HuH-7 (cell line): ENCODE results near the gene LMF1.

Experiments used
- DNase-seq: peaks from one replicate; pipeline ENCODE4 v3.0.0; 2011; ENCODE audit warnings: low spot score

LMF1 gene

DNA sequence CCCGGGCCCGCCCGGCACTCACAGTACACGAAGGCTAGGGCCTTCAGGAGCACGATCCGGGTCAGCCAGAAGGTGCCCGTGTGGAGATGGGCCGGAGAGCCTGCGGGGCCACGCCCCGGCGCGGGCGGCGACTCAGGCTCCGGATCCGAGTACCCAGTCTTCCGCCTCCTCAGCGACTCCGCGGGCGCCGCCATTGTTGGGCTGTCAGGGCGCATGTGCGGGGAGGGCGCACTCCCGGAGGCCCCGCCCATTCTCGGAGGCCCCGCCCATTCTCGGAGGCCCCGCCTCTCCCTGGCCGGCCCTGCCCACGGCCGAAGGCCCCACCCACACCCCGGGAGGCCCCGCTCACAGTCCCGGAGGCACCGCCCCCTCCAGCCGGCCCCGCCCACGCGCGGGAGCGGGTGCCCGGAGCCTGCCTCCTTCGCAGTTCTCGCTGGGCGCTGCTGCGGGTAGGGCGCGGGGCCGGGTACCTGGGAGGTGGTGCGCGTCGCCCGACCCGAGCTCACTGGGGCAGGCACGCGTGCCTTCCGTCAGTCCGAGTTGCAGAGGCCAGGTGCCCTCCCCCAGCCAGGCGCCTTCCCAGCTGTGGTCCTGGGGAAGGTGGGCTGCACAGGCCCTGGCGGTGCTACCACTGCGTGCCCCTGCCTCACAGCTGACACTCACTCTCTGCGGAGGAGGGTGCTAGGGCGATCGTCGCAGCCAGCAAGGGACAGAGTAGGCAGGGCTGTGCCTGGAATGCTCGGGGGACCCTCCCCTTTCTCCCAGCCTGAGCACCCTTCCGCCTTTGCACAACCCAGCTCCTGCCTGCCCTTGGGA, at the start of gene LMF1:
TSS of gene LMF1 (minus strand) at position 219 of the 816 bp plus-strand sequence. CDS start at position 215, 4 bp downstream.
- DNase-seq: peak; percentile 86

DNA sequence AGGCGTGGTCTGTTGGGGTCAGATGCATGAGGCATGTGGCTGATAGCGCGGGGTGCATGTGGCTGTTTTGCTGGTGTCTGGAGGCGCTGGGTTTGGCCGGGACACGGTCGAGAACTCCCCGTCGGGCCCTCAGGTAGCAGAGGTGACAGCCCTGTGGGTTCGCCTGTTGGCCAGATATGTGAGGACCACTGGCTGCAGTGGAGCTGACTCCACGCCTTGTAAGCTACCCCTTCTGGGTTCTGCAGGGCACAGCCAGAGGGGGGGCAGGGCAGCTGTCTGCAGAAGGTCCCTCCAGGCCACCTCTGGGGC, 49.3 kb upstream of the LMF1 start:
- DNase-seq: no peak

DNA sequence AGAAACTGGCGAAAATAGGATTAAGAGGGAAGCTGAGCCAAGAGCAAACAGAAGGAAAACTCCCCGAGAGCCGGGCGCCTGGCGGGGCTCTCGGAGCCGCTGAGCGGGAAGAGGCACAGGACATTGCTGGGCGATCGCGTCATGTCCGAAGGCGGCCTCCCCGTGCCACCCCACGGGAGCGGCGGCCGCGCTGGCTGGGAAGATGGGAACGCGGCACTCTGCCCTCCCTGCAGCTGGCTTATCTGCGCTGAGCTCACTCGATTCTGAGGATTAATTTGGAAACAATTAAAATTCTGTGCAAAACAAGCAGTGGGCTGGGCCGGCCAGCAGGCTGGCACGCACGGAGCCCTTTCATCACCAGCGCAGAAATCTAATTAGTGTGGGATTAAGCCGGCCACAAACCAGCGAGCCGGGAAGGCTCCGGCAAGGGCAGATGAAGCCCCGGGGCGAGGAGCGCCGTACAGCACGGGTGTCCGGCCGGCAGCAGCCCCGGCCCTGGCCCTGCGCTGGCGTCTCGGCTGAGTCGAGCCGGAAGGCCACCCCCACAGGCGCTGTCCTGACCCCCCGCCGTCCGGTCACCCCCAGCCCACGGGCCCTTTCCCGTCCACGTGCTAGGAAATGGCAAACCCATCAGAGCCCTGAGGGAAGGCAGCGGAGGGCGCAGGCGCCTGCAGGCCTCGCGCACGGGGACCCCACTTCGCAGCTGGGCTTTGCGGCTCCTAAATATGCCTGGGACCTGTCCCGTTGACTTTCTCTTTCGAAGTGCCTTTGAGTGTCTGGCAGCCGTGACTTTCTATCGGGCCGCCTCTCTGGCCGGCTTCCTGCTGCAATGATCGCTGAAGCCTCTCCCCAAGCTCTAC, 48.7 kb upstream of the LMF1 start:
- no peak for DNase-seq

DNA sequence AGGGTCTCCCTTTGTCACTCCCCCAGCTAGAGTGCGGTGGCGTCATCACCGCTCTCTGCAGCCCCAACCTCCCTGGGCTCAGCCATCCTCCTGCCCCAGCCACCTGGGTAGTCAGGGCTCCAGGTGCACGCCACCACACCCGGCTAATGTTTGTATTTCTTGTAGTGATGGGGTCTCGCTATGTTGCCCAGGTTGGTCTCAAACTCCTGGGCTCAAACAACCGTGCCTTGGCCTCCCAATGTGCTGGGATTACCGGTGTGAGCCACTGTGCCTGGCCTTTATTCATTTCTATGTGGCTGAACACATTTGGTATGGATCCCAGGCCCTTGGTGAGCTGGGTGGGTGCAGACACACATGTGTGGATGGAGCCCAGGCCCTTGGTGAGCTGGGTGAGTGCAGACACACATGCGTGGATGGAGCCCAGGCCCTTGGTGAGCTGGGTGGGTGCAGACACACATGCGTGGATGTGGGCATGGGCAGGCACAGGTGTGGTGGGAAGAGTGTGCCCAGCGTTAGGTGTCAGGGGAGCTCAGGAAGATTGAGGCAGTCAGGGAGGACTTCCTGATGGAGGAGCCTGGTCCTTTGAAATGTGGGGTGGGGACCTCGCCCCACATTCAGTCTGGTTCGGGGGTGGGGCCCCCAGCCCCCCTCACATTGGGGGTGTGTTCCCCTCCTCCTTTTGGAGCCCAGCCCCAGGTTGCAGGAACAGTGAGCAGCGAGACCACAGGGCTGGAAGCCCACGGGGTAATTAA, 47.8 kb upstream of the LMF1 start:
- DNase-seq: no peak

DNA sequence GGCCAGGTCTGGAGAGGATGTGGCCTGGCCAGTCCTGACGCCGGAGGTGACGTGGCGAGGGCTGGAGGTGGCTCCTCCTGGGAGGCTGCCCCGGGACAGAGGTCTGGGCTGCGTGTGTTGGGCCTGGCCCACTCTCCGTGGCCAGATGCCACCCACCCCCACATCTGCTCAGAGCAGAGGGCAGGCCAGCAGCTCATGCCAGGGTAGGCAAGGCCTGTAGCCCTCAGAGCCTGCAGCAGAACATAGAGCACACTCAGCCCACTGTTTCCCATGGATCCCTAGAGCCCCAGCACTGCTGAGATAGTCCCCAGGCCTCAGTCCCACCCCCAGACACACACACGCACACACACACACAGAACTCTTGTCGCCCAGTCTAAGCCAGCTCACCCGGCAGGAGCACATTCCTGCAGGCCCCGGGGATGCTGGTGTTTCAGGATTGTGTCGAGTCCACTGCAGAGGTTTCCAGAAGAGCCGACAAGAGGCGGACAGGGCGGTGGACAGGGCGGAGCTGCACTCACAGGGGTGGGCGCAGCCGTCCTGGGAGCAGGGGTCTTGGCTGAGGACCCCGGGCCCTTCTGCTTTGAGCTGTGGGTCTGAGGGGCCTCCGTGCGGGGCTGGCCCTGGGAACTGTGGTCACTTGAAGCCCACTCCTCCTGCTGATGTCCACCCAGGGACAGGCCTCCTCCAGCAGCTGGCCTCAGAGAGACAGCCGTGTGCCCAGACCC, 44.1 kb upstream of the LMF1 start:
- DNase-seq: no peak

DNA sequence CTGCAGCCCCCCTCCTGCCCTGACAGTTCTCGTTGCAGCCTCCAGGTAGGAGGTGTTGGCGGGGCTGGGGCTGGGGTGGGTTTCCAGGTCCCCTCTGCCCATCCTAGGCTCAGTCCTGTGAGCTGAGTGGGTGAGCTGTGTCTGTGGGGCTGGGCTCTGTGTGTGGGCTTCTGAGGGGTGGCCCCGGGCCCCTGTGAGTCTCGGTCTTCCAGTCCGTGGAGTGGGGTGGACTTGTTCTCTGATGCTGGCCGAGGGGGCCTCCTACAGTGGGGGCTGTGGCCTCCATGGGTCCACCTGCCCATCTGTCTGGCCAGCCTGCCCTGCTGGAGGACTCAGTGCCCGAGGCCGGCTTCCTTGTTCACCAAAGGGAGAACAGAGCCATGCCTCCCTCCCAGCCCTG, 43.4 kb upstream of the LMF1 start:
- no peak for DNase-seq

DNA sequence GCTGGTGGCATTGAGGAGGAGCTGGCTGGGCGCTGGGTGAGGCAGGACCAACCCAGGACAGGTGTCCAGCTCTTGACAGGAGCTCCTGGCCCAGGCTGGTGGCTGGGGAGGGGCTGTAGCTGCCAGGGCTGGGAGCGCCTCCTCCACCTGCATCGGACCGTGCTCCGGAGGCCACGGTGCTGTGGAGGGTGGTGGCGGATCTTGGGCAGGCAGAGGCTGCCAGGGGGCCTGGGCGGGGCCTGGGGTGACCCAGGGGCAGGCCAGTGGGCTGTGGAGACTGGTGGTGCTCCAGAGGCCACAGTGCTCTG, 42.8 kb upstream of the LMF1 start:
- no peak for DNase-seq

DNA sequence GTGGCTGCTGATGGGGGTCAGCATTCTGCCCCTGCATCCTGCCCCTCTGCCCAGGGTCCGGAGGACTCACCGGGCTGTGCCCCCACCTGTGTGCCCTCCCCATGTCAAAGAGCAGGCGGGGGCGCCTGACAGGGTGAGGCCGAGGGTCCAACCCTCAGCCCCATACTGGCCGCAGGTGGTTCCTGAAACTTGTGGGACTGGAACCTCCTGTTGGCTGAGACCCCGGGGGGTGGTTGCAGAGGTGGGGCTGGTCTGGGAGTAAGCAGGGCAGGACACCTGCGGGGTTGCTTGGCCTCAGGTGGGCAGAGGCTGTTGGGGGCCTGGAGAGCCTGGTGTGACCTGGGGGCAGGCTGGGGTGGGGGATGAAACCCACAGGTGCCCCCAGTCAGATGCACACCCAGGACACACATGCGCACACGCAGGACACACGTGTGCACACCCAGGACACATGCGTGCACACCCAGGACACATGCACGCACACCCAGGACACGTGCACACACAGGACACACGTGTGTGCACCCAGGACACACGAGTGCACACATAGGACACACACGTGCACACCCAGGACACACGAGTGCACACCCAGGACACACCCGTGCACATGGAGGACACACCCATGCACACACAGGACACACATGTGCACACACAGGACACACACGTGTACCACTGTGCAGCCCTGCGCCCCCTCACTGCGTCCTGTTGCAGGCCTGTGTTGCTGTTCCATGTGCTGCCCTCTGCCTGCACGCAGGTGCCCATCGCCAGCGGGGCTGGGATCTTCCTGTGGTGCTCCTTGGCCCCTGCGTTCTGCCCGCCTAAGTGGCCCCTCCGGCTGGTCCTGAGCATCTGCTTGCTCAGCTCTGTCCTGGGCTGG, 42.2 kb upstream of the LMF1 start:
- DNase-seq: no peak

DNA sequence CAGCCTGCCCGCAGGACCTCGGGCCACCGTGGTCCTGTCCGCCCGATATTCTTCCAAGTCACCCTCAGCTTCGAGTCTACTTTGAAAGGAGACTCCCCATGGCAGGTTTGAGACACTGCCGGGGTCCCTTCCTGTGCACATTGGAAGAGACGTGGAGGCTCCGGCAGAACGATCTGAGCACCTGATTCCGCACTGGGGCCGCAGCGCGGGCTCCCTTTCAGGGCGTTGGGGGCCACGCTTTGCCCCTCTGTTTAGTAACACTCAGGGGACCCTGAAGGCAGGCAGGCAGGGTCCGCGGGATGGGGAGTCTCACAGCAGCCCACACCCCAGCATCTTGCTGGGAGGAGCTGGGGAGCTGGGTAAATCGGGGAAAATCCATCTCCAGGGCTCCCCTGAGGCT, 41.4 kb upstream of the LMF1 start:
- DNase-seq: no peak

DNA sequence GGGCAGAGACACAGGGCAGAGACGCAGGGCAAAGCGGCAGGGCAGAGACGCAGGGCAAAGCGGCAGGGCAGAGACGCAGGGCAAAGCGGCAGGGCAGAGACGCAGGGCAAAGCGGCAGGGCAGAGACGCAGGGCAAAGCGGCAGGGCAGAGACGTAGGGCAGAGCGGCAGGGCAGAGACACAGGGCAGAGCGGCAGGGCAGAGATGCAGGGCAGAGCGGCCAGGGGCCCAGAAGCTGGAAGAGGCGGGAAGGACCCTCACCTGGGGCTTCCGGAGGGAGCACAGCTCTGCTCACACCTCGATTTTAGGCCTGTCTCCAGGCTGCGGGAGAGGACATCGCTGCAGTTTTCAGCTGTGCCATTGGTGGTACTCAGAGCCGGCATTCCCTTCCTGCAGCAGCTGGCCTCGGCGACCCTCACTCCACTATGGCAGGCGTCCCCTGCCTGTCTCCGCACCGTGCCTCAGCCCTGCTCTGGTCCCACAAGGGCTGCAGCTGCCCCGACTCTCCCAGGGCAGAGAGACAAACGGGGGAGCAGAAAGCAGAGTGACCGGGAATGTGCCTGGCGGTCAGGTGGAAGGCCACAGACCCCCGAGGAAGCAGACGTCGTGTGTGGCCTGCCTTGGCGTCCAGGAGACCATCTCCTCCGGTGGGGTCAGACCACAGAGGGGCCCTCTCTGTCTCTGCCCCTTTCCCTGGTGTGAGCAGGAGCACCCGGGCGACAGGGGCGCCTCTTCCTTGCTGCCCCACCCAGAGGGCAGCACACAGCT, 40.7 kb upstream of the LMF1 start:
- no peak for DNase-seq

DNA sequence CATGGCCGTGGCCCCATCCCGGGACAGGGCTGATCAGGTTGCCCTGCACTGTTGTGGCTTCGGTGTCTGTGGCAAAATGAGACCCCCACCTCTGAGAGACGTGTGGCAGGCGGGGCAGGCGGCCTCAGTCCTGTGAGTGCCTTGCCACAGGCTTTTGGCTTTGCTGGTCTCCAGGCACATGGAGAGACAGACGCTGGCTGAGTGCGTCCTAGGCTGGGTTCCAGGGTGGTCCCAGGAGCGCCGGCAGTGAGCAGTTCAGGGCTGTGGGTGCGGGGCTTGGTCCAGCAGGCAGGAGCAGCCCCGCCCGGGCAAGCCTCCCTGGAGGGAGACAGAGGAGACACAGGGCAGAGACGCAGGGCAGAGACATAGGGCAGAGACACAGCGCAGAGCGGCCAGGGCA, 40.0 kb upstream of the LMF1 start:
- no peak for DNase-seq

DNA sequence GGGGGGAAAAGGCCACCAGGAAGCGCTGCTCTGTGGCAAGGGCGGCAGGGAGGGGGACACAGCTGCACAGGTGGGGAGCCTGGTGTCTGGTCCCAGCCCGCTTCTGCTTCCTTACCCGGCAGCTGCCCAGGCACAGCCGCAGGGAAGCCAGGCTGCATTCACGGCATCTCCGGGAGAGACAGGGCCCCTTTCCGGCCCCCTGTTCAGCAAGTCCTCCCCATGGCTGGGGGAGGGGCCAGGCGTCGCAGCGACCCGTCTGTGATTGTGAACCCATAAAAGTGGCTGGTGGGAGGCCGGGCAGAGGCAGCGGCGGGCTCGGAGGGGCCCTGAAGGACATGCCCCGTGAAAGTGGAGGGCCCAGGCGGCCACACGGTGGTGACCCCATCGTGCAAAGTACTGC, 39.5 kb upstream of the LMF1 start:
- no peak for DNase-seq

DNA sequence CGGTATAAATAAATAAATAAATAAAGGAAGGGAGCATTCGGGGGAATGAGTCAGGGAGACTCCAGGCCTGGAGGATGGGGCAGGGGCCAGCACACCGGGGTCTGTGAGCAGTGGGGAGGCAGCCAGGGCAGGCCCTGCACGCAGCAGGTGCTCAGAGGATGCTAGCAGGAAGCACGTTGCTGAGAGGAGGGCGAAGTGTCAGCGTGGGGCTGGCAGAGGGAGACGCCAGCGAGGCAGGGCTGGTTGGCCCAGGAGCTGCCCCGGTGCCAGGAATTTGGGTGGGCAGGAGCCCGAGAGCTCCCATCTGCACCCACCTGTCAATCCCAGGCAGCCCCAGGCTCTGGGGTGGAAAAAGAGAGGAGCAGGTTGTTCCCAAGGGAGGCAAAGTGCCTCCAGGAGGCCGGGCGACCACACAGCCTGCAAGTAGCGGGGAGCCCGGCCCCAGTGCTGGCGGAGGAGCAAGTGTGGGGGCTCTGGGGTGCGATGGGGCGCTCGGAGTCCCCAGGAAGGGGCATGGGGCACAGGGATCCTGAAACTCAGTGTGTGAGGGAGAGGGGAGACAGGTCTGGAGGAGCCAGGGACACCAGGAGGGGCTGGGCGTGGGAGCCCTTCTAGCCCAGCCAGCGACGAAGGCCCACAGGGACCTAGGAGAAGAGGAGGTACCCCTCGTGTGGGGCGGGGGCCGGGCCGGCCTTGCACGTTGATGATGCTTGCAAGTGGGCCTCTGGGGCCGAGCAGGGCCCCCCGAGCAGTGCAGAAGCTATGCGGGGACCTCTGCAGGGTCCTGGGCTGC, 38.8 kb upstream of the LMF1 start:
- DNase-seq: no peak

DNA sequence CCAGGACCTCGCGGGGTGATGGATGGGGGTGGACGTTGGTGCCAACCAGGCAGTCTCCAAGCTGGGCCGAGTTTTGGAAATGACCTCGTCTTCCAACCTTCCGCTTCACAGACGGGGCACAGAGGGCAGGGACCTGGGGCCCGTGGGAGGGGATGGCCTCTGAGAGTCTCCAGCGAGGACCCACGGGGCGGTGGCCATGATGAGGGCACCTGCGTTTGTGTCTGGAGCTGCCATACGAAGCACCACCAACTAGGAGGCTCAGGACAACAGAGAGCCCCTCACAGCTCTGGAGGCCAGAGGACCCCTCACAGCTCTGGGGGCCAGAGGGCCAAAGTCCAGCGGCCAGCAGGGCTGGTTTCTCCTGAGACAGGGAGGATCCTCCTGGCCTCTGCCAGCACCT, 37.3 kb upstream of the LMF1 start:
- no peak for DNase-seq

DNA sequence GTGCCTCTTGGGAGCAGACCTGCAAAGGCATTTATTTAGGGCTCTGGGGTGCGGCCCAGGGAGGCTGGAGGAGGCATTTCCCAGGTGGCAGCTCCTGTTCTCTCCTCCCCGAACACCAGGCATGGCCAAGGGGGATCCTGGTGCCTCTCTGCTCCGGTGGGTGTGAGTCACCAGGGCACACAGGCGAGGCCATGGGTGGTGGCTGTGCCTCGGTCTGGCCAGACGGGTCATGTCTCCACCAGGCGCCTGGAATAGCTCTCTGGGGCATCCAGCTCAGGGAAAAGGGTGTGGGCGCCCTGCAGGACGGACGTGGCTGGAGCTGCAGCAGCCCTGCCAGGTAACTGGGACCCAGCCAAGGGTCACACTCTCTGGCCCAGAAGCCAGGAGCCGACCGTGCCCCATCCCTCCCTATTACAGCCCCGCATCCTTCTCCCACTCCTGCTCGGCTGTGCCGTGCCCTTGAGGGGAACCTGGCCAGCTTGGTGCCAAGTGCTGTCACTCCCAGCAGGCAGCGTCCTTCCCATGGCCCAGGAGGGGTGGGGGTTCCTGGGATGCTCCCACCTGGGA, 36.6 kb upstream of the LMF1 start:
- no peak for DNase-seq

DNA sequence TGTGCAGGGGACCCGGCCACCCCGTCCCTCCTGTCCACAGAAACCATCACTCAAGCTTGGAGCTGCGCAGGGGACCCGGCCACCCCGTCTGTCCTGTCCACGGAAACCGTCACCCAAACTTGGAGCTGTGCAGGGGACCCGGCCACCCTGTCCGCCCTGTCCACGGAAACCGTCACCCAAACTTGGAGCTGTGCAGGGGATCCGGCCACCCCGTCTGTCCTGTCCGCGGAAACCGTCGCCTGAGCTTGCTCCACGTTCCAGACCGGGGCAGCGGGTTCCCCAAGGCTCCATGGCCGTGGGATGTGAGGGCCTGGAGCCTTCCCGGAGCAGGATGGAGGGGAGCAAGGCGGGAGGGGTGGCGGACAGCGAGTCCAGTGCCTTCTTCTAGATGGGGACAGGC, 36.0 kb upstream of the LMF1 start:
- no peak for DNase-seq

DNA sequence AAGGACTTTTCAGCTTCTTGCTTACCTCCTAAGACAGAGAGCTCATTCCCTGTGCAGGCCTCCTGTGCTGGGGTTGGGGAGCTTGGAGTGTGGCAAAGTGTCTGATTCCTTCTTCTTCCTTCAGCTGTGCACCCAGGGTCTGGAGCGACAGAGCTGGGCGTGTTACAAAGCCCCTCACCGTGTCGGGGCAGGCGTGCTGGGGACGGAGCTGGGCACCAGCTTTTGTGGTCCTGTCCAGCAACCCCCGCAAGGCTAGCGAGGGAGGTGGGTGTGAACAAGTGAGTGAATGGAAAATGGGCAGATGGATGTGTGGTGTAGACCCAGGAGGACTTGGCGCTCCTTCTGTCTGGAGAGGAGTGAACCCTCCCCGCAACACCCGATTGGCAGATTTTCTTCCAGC, 34.5 kb upstream of the LMF1 start:
- DNase-seq: no peak

DNA sequence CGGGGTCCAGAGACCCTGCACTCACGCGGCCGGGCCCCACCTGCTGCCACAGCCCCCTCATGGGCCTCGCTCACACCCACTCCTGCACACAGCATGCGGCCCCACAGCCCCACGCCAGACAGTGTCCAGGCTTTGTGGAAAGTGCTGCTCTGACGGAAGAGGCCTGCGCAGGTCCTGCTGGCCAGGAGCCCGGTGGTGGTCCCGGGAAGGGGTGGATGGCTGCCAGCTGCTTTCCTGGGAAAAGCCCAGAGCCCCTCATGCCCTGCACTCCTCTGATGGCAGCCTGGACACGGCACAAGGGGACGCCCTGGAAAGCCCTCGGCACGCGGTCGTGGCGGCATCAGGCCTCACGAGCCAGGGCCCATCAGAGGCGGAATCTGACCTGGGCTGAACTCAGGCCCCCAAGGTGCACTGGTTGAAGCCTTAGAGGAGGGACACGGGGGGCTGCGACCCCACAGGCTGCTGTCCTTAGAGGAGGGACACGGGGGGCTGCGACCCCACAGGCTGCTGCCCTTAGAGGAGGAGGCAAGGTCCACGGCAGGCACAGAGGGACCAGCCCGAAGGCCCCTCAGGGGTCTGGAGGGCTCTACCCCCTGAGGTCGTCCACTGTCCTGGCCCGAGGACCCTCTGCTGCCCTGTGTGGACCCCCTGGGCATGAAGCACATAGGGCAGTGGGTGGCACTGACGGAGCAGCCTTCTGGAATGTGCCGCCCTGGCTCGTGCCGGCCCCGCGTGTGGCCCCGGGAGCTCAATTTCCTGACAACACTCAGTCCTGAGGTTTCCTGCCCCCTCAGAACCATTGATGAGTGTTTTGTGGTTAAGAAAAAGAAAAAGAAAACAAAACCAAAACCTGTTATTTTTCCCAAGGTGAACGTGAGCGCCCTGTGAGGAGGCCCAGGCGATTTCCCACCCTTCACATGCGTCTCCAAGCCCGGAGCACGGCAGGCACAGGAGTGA, 32.9 kb upstream of the LMF1 start:
- no peak for DNase-seq
